WTC11 (cell line): ENCODE measurements around the gene PLEKHA6. TPM values are rescaled to one million over a fixed set of nuclear protein-coding genes. Genes with fewer than 3 reads are reported as not detected.

Source experiments
- ATAC-seq: fragments of 200-7000 bp; cut with Tn5 transposase; 2 replicates; pipeline ENCODE4 v1.10.0; 2021; ENCODE audit warnings: mild to moderate bottlenecking, moderate library complexity
- CTCF ChIA-PET: fragments of 300-600 bp; sonication (Branson Sonifier 250); formaldehyde crosslinking; loops from one replicate; lab custom pipeline; 2021; ENCODE audit warnings: antibody characterized with exemption; lab: Charles Lee
- POLR2A ChIA-PET: fragments of 350-600 bp; sonication (Branson Sonifier 250); formaldehyde crosslinking; loops from one replicate; lab custom pipeline; 2021; ENCODE audit warnings: antibody characterized with exemption; lab: Charles Lee
- DNase-seq: peaks from one replicate; pipeline ENCODE4 v3.0.0; 2021; ENCODE audit warnings: low spot score
- H3K27ac Mint-ChIP-seq: 2 replicates; pipeline ENCODE4 v1.8.0; 2021; ENCODE audit warnings: mixed read lengths
- H3K27me3 Mint-ChIP-seq: 2 replicates; pipeline ENCODE4 v1.8.0; 2021; ENCODE audit warnings: low read depth, mild to moderate bottlenecking, moderate library complexity, mixed read lengths
- H3K36me3 Mint-ChIP-seq: 2 replicates; pipeline ENCODE4 v1.8.0; 2021; ENCODE audit warnings: mixed read lengths
- H3K4me1 Mint-ChIP-seq: 2 replicates; pipeline ENCODE4 v1.8.0; 2022; ENCODE audit warnings: mixed read lengths
- H3K4me3 Mint-ChIP-seq: 2 replicates; pipeline ENCODE4 v1.8.0; 2021; ENCODE audit warnings: mild to moderate bottlenecking, moderate library complexity, mixed read lengths
- H3K9me3 Mint-ChIP-seq: 2 replicates; pipeline ENCODE4 v1.8.0; 2021; ENCODE audit warnings: mixed read lengths
- CREB1 ChIP-seq: sonication (generic); formaldehyde crosslinking; IDR thresholded peaks from 2 replicates; pipeline ENCODE4 v1.8.0; 2023; ENCODE audit warnings: mild to moderate bottlenecking, missing genetic modification reagents
- E2F4 ChIP-seq: sonication (generic); formaldehyde crosslinking; IDR thresholded peaks from 2 replicates; pipeline ENCODE4 v1.8.1; 2022; ENCODE audit warnings: low read depth, mild to moderate bottlenecking, moderate library complexity, missing genetic modification reagents, borderline replicate concordance
- E2F5 ChIP-seq: sonication (generic); formaldehyde crosslinking; IDR thresholded peaks from 2 replicates; pipeline ENCODE4 v1.8.1; 2022; ENCODE audit warnings: mild to moderate bottlenecking, moderate library complexity, missing genetic modification reagents
- ERG ChIP-seq: fragments of 250-450 bp; sonication (Bioruptor Pico); IDR thresholded peaks from 2 replicates; pipeline ENCODE4 v1.8.0; 2021; ENCODE audit warnings: mild to moderate bottlenecking
- FOXK1 ChIP-seq: sonication (generic); formaldehyde crosslinking; IDR thresholded peaks from 2 replicates; pipeline ENCODE4 v1.8.0; 2022; ENCODE audit warnings: mild to moderate bottlenecking, moderate library complexity, missing genetic modification reagents
- GTF2I ChIP-seq: fragments of 250-450 bp; sonication (Bioruptor Pico); conservative IDR thresholded peaks from 2 replicates; pipeline ENCODE4 v1.4.0; 2021; ENCODE audit warnings: mild to moderate bottlenecking
- HMGXB4 ChIP-seq: sonication (generic); formaldehyde crosslinking; IDR thresholded peaks from 2 replicates; pipeline ENCODE4 v1.8.1; 2023; ENCODE audit warnings: mild to moderate bottlenecking, moderate library complexity, missing genetic modification reagents
- IRF2 ChIP-seq: sonication (generic); formaldehyde crosslinking; IDR thresholded peaks from 2 replicates; pipeline ENCODE4 v1.8.0; 2022; ENCODE audit warnings: low read depth, missing genetic modification reagents, borderline replicate concordance
- KAT7 ChIP-seq: sonication (generic); formaldehyde crosslinking; IDR thresholded peaks from 2 replicates; pipeline ENCODE4 v1.8.1; 2023; ENCODE audit warnings: missing genetic modification reagents, mild to moderate bottlenecking, borderline replicate concordance
- MXD4 ChIP-seq: fragments of 250-450 bp; sonication (Bioruptor Pico); IDR thresholded peaks from 2 replicates; pipeline ENCODE4 v1.8.0; 2021; ENCODE audit warnings: mild to moderate bottlenecking, moderate library complexity, borderline replicate concordance
- NFE2L1 ChIP-seq: sonication (generic); formaldehyde crosslinking; IDR thresholded peaks from 2 replicates; pipeline ENCODE4 v1.8.1; 2023; ENCODE audit warnings: missing genetic modification reagents
- PRRX2 ChIP-seq: fragments of 250-450 bp; sonication (Bioruptor Pico); IDR thresholded peaks from 2 replicates; pipeline ENCODE4 v1.8.0; 2021; ENCODE audit warnings: mild to moderate bottlenecking
- STAT6 ChIP-seq: sonication (generic); formaldehyde crosslinking; conservative IDR thresholded peaks from 2 replicates; pipeline ENCODE4 v1.8.1; 2023; ENCODE audit warnings: mild to moderate bottlenecking, low read depth, missing genetic modification reagents, moderate library complexity
- USF1 ChIP-seq: sonication (generic); formaldehyde crosslinking; IDR thresholded peaks from 2 replicates; pipeline ENCODE4 v1.8.0; 2022; ENCODE audit warnings: mild to moderate bottlenecking, missing genetic modification reagents
- ZBTB43 ChIP-seq: sonication (generic); formaldehyde crosslinking; IDR thresholded peaks from 2 replicates; pipeline ENCODE4 v1.8.1; 2023; ENCODE audit warnings: mild to moderate bottlenecking, missing genetic modification reagents
- ZNF121 ChIP-seq: sonication (generic); formaldehyde crosslinking; IDR thresholded peaks from 2 replicates; pipeline ENCODE4 v1.8.0; 2023; ENCODE audit warnings: missing genetic modification reagents
- ZNF219 ChIP-seq: sonication (generic); formaldehyde crosslinking; IDR thresholded peaks from 2 replicates; pipeline ENCODE4 v1.8.0; 2023; ENCODE audit warnings: missing genetic modification reagents, mild to moderate bottlenecking, borderline replicate concordance
- ZNF396 ChIP-seq: fragments of 250-450 bp; sonication (Bioruptor Pico); IDR thresholded peaks from 2 replicates; pipeline ENCODE4 v1.8.0; 2021; ENCODE audit warnings: mild to moderate bottlenecking, moderate library complexity, borderline replicate concordance
- ZNF423 ChIP-seq: fragments of 250-450 bp; sonication (Bioruptor Pico); IDR thresholded peaks from 2 replicates; pipeline ENCODE4 v2.1.2; 2022; ENCODE audit warnings: mild to moderate bottlenecking, moderate library complexity
- total RNA-seq: library from RNA; stranded (reverse); gene quantifications from 3 replicates; pipeline ENCODE4 v1.2.3, GENCODE V29; 2021
- TF ChIP-seq, protein P1 (sequence below): sonication (generic); formaldehyde crosslinking; IDR thresholded peaks from 2 replicates; pipeline ENCODE4 v1.8.0; 2023; ENCODE audit warnings: missing genetic modification reagents
- TF ChIP-seq, protein P2 (sequence below): sonication (generic); formaldehyde crosslinking; conservative IDR thresholded peaks from 2 replicates; pipeline ENCODE4 v1.8.1; 2022; ENCODE audit warnings: mild to moderate bottlenecking, missing genetic modification reagents
- TF ChIP-seq, protein P3 (sequence below): sonication (generic); formaldehyde crosslinking; IDR thresholded peaks from 2 replicates; pipeline ENCODE4 v1.8.1; 2023; ENCODE audit warnings: mild to moderate bottlenecking, missing genetic modification reagents, moderate library complexity

Gene PLEKHA6
- total RNA-seq, 1 experiment from 2014 or later = 11.6 TPM

DNA sequence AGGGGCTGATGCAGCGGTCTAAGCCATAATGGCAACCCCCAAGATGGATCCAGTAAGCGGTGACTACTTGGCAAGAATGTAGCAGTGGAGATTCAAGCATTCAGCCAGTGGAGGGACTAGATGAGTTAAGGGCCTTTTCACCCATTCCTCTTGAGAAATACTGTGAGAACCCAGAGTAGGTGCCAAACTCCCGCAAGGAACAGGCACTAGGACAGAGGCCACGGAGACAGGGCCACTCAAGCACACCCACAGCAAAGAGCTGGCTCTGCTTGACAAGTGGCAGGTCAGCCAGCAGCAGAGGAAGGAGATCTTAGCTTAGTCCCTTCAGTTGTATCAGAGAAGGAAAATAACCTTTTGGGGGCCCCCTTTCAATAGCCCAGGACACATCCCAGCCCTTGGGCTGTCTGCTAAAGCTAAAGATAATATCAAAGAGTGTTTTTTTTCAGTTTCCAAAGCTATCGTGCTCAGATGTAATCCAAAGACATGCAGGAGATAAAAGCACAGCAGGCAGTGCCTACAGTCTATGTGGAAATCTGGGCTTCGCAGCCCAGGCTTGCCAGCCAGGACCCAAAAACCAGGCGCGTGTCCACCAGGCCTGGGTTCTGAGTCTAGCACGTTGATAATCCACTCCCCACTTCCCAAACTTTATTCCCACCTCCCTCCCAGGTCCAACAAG is 83.9 kb downstream of the PLEKHA6 start:
- no peaks in the 10 kb centered on the region for H3K9me3 Mint-ChIP-seq
- CTCF ChIA-PET = interaction anchor here (1.1 to 4.4 kb wide), 4 partner anchors 19 to 113 kb away, joined by 3 to 37 read pairs (median 4); partner anchors contain the start of gene GOLT1A
- no peak overlapping the region for H3K4me3 Mint-ChIP-seq
- H3K4me1 Mint-ChIP-seq = peaks cover 13% of the 10 kb centered on the region
- H3K27me3 Mint-ChIP-seq = no peaks in the 10 kb centered on the region
- no peaks in the 10 kb centered on the region for H3K36me3 Mint-ChIP-seq
- no peak for TF ChIP-seq E2F4 (CRISPR knock-in tag)
- no peak for TF ChIP-seq CREB1
- no peak for TF ChIP-seq FOXK1
- TF ChIP-seq IRF2 (CRISPR knock-in tag) = no peak
- no peak for TF ChIP-seq ZNF396 (CRISPR knock-in tag)
- TF ChIP-seq ZNF423 = no peak
- TF ChIP-seq ERG = no peak
- TF ChIP-seq NFE2L1 = no peak
- TF ChIP-seq, protein P1, sequence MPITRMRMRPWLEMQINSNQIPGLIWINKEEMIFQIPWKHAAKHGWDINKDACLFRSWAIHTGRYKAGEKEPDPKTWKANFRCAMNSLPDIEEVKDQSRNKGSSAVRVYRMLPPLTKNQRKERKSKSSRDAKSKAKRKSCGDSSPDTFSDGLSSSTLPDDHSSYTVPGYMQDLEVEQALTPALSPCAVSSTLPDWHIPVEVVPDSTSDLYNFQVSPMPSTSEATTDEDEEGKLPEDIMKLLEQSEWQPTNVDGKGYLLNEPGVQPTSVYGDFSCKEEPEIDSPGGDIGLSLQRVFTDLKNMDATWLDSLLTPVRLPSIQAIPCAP (CRISPR knock-in tag) = no peak
- TF ChIP-seq PRRX2 (CRISPR knock-in tag) = no peak
- TF ChIP-seq E2F5 = no peak
- TF ChIP-seq HMGXB4 = no peak
- no peak for TF ChIP-seq USF1 (CRISPR knock-in tag)
- no peak for TF ChIP-seq STAT6
- POLR2A ChIA-PET = no interaction called here
- H3K27ac Mint-ChIP-seq = no peak overlapping the region
- DNase-seq = no peak
- no peak for ATAC-seq

GRCh38 chr1:204274446-204274845 is 85.3 kb downstream of the PLEKHA6 start:
- no peaks in the 10 kb centered on the region for H3K27me3 Mint-ChIP-seq
- no peak overlapping the region for H3K4me3 Mint-ChIP-seq
- ChIA-PET POLR2A (interaction anchor here (0.5 kb wide), 1 partner anchor 63 kb away, joined by 3 read pairs; no protein-coding TSS in a partner anchor), CTCF (interaction anchor here (0.6 to 0.8 kb wide), 2 partner anchors 34 to 84 kb away, joined by 3 read pairs; no protein-coding TSS in a partner anchor)
- H3K36me3 Mint-ChIP-seq = no peaks in the 10 kb centered on the region
- DNase-seq = no peak
- H3K9me3 Mint-ChIP-seq = no peaks in the 10 kb centered on the region
- ATAC-seq = no peak
- peaks cover 10% of the 10 kb centered on the region for H3K4me1 Mint-ChIP-seq
- no peak overlapping the region for H3K27ac Mint-ChIP-seq
- no peak for TF ChIP-seq ZNF219 (CRISPR knock-in tag)
- TF ChIP-seq, protein P2, sequence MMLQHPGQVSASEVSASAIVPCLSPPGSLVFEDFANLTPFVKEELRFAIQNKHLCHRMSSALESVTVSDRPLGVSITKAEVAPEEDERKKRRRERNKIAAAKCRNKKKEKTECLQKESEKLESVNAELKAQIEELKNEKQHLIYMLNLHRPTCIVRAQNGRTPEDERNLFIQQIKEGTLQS (CRISPR knock-in tag) = no peak
- no peak for TF ChIP-seq KAT7 (CRISPR knock-in tag)
- no peak for TF ChIP-seq ZBTB43 (CRISPR knock-in tag)
- no peak for TF ChIP-seq E2F5
- no peak for TF ChIP-seq MXD4 (CRISPR knock-in tag)
- TF ChIP-seq GTF2I = no peak
- TF ChIP-seq, protein P3, sequence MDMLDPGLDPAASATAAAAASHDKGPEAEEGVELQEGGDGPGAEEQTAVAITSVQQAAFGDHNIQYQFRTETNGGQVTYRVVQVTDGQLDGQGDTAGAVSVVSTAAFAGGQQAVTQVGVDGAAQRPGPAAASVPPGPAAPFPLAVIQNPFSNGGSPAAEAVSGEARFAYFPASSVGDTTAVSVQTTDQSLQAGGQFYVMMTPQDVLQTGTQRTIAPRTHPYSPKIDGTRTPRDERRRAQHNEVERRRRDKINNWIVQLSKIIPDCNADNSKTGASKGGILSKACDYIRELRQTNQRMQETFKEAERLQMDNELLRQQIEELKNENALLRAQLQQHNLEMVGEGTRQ = no peak
- TF ChIP-seq ZNF121 (CRISPR knock-in tag) = no peak
